WTC11 (cell line): Measurements from ENCODE around the gene NEURL1B. TPM values are rescaled to one million over a fixed set of nuclear protein-coding genes. Genes with fewer than 3 reads are reported as not detected.

ENCODE experiments used
- ATAC-seq: fragments of 200-7000 bp; cut with Tn5 transposase; 2 replicates; pipeline ENCODE4 v1.10.0; 2021; ENCODE audit warnings: mild to moderate bottlenecking, moderate library complexity
- CTCF ChIA-PET: fragments of 300-600 bp; sonication (Branson Sonifier 250); formaldehyde crosslinking; loops from one replicate; lab custom pipeline; 2021; ENCODE audit warnings: antibody characterized with exemption; lab: Charles Lee
- POLR2A ChIA-PET: fragments of 350-600 bp; sonication (Branson Sonifier 250); formaldehyde crosslinking; loops from one replicate; lab custom pipeline; 2021; ENCODE audit warnings: antibody characterized with exemption; lab: Charles Lee
- DNase-seq: peaks from one replicate; pipeline ENCODE4 v3.0.0; 2021; ENCODE audit warnings: low spot score
- H3K27ac Mint-ChIP-seq: 2 replicates; pipeline ENCODE4 v1.8.0; 2021; ENCODE audit warnings: mixed read lengths
- H3K27me3 Mint-ChIP-seq: 2 replicates; pipeline ENCODE4 v1.8.0; 2021; ENCODE audit warnings: low read depth, mild to moderate bottlenecking, moderate library complexity, mixed read lengths
- H3K36me3 Mint-ChIP-seq: 2 replicates; pipeline ENCODE4 v1.8.0; 2021; ENCODE audit warnings: mixed read lengths
- H3K4me1 Mint-ChIP-seq: 2 replicates; pipeline ENCODE4 v1.8.0; 2022; ENCODE audit warnings: mixed read lengths
- H3K4me3 Mint-ChIP-seq: 2 replicates; pipeline ENCODE4 v1.8.0; 2021; ENCODE audit warnings: mild to moderate bottlenecking, moderate library complexity, mixed read lengths
- H3K9me3 Mint-ChIP-seq: 2 replicates; pipeline ENCODE4 v1.8.0; 2021; ENCODE audit warnings: mixed read lengths
- CREM ChIP-seq: sonication (generic); formaldehyde crosslinking; IDR thresholded peaks from 2 replicates; pipeline ENCODE4 v1.8.1; 2022; ENCODE audit warnings: mild to moderate bottlenecking, missing genetic modification reagents, moderate library complexity
- MYBL2 ChIP-seq: sonication (generic); formaldehyde crosslinking; IDR thresholded peaks from 2 replicates; pipeline ENCODE4 v1.8.1; 2023; ENCODE audit warnings: mild to moderate bottlenecking, moderate library complexity, missing genetic modification reagents
- NFATC4 ChIP-seq: fragments of 250-450 bp; sonication (Bioruptor Pico); IDR thresholded peaks from 2 replicates; pipeline ENCODE4 v1.9.0; 2021; ENCODE audit warnings: mild to moderate bottlenecking
- SMAD4 ChIP-seq: sonication (generic); formaldehyde crosslinking; IDR thresholded peaks from 2 replicates; pipeline ENCODE4 v1.8.0; 2022; ENCODE audit warnings: mild to moderate bottlenecking, missing genetic modification reagents
- TEAD1 ChIP-seq: sonication (generic); formaldehyde crosslinking; IDR thresholded peaks from 2 replicates; pipeline ENCODE4 v1.8.0; 2022; ENCODE audit warnings: mild to moderate bottlenecking, missing genetic modification reagents
- TEAD4 ChIP-seq: sonication (generic); formaldehyde crosslinking; IDR thresholded peaks from 2 replicates; pipeline ENCODE4 v1.8.0; 2022; ENCODE audit warnings: mild to moderate bottlenecking, missing genetic modification reagents
- ZNF416 ChIP-seq: fragments of 250-450 bp; sonication (Bioruptor Pico); IDR thresholded peaks from 2 replicates; pipeline ENCODE4 v1.9.0; 2021; ENCODE audit warnings: mild to moderate bottlenecking, inconsistent platforms
- ZNF423 ChIP-seq: fragments of 250-450 bp; sonication (Bioruptor Pico); IDR thresholded peaks from 2 replicates; pipeline ENCODE4 v2.1.2; 2022; ENCODE audit warnings: mild to moderate bottlenecking, moderate library complexity
- total RNA-seq: library from RNA; stranded (reverse); gene quantifications from 3 replicates; pipeline ENCODE4 v1.2.3, GENCODE V29; 2021
- TF ChIP-seq, protein P1 (sequence below): sonication (generic); formaldehyde crosslinking; IDR thresholded peaks from 2 replicates; pipeline ENCODE4 v1.8.1; 2023; ENCODE audit warnings: mild to moderate bottlenecking, missing genetic modification reagents, borderline replicate concordance
- TF ChIP-seq, protein P2 (sequence below): sonication (generic); formaldehyde crosslinking; IDR thresholded peaks from 2 replicates; pipeline ENCODE4 v1.8.1; 2022; ENCODE audit warnings: missing genetic modification reagents, borderline replicate concordance
- TF ChIP-seq, protein P3 (sequence below): sonication (generic); formaldehyde crosslinking; conservative IDR thresholded peaks from 2 replicates; pipeline ENCODE4 v1.8.1; 2023; ENCODE audit warnings: mild to moderate bottlenecking, low read depth, missing genetic modification reagents, moderate library complexity
- TF ChIP-seq, protein P4 (sequence below): fragments of 250-450 bp; sonication (Bioruptor Pico); IDR thresholded peaks from 2 replicates; pipeline ENCODE4 v1.8.0; 2021; ENCODE audit warnings: mild to moderate bottlenecking
- TF ChIP-seq, protein P5 (sequence below): sonication (generic); formaldehyde crosslinking; IDR thresholded peaks from 2 replicates; pipeline ENCODE4 v1.8.0; 2022; ENCODE audit warnings: missing genetic modification reagents
- TF ChIP-seq, protein P6 (sequence below): sonication (generic); formaldehyde crosslinking; IDR thresholded peaks from 2 replicates; pipeline ENCODE4 v1.8.1; 2022; ENCODE audit warnings: low read depth, missing genetic modification reagents, borderline replicate concordance
- TF ChIP-seq, protein P7 (sequence below): fragments of 250-450 bp; sonication (Bioruptor Pico); IDR thresholded peaks from 2 replicates; pipeline ENCODE4 v2.1.2; 2022; ENCODE audit warnings: mild to moderate bottlenecking, moderate library complexity

The NEURL1B gene
- total RNA-seq, 1 experiment from 2014 or later = 9.8 TPM

DNA sequence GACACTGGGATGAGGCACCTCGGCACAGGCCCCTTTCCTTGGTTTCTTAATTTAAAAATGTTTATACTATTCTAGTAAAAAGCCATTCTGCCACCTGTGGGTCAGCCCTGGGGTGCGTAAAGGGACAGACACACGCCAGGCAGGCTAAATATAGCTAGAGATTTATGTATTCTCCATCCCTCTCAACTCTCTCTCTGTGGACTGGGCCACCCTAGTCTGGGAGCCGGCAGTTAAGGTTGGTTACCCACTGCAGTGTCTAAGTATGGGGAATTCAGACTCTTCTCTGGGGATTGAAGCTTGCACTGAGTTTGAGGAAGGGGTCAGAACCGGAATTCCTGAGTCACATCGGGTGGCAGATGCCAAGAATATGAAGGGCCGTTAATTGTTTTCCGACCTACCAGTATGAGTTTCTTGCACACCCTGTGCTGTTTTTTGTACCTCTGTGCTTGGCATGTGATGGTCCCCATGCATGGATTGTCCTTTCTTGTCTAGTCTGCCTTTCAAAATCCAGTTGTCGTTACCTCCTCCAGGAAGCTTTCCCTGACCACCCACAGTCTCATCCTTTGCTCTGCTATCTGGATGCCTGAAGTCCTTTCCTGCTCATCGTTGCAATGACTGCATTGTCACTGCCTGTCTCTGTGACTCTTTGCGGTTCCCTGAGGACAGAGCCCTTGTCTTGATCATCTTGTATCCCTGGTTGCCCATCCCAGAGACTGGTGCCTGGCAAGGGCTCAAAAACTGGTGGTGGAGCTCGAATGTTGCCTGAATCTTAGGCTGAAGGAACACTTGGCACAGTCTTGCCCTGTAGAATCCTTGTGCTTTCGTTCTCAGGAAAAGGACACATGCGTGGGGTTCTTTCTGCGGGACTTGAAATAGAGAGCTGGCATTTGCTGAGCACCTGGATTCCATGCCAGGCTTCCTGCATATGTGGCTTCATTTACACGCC, 2.1 kb downstream of the NEURL1B start:
- TF ChIP-seq, protein P1, sequence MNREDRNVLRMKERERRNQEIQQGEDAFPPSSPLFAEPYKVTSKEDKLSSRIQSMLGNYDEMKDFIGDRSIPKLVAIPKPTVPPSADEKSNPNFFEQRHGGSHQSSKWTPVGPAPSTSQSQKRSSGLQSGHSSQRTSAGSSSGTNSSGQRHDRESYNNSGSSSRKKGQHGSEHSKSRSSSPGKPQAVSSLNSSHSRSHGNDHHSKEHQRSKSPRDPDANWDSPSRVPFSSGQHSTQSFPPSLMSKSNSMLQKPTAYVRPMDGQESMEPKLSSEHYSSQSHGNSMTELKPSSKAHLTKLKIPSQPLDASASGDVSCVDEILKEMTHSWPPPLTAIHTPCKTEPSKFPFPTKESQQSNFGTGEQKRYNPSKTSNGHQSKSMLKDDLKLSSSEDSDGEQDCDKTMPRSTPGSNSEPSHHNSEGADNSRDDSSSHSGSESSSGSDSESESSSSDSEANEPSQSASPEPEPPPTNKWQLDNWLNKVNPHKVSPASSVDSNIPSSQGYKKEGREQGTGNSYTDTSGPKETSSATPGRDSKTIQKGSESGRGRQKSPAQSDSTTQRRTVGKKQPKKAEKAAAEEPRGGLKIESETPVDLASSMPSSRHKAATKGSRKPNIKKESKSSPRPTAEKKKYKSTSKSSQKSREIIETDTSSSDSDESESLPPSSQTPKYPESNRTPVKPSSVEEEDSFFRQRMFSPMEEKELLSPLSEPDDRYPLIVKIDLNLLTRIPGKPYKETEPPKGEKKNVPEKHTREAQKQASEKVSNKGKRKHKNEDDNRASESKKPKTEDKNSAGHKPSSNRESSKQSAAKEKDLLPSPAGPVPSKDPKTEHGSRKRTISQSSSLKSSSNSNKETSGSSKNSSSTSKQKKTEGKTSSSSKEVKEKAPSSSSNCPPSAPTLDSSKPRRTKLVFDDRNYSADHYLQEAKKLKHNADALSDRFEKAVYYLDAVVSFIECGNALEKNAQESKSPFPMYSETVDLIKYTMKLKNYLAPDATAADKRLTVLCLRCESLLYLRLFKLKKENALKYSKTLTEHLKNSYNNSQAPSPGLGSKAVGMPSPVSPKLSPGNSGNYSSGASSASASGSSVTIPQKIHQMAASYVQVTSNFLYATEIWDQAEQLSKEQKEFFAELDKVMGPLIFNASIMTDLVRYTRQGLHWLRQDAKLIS (CRISPR knock-in tag) = no peak
- no peak for TF ChIP-seq ZNF416 (CRISPR knock-in tag)
- no peak for TF ChIP-seq MYBL2 (CRISPR knock-in tag)
- TF ChIP-seq SMAD4 (CRISPR knock-in tag) = no peak
- no peak for TF ChIP-seq ZNF423 (CRISPR knock-in tag)
- TF ChIP-seq CREM (CRISPR knock-in tag) = no peak
- no peaks in the 10 kb centered on the region for H3K9me3 Mint-ChIP-seq
- DNase-seq (no peak), ATAC-seq (no peak)
- no peaks in the 10 kb centered on the region for H3K36me3 Mint-ChIP-seq
- H3K27ac Mint-ChIP-seq = no peak overlapping the region
- H3K4me3 Mint-ChIP-seq = peak overlapping the region; percentile 5; the same call in 1 of the 2 replicates
- peaks cover 39% of the 10 kb centered on the region for H3K27me3 Mint-ChIP-seq
- ChIA-PET CTCF (interaction anchor here (0.7 to 3.2 kb wide), 10 partner anchors 21 to 192 kb away, joined by 3 to 12 read pairs (median 6); no protein-coding TSS in a partner anchor), POLR2A (no interaction called here)
- H3K4me1 Mint-ChIP-seq = peaks cover 74% of the 10 kb centered on the region

DNA sequence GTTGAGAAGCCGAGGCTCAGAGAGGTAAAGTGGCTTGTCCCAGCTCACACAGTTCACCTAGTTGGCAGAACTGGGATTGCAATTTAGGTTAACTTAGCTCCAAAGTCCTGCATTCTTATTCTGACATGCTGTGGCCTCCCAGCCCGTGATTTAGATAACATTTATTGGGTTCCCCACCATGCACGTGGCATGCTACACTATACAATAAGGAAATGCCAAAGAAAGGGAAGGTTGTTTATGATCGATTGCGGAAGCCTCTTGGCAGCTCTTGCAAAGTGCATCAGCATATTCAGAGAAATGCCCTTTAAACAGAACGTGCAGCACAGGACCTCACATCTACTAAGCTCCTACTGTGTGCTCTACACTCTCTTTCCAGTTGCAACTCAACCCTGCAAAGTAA, 3.2 kb downstream of the NEURL1B start:
- ChIA-PET CTCF (interaction anchor here (0.9 to 3.2 kb wide), 7 partner anchors 22 to 295 kb away, joined by 3 to 12 read pairs (median 7); no protein-coding TSS in a partner anchor), POLR2A (no interaction called here)
- ATAC-seq = no peak
- Mint-ChIP-seq H3K27me3 (peaks cover 33% of the 10 kb centered on the region), H3K9me3 (no peaks in the 10 kb centered on the region), H3K27ac (no peak overlapping the region), H3K4me1 (peaks cover 65% of the 10 kb centered on the region), H3K36me3 (no peaks in the 10 kb centered on the region), H3K4me3 (no peak overlapping the region)
- DNase-seq = no peak
- no peak for TF ChIP-seq TEAD1
- TF ChIP-seq, protein P2, sequence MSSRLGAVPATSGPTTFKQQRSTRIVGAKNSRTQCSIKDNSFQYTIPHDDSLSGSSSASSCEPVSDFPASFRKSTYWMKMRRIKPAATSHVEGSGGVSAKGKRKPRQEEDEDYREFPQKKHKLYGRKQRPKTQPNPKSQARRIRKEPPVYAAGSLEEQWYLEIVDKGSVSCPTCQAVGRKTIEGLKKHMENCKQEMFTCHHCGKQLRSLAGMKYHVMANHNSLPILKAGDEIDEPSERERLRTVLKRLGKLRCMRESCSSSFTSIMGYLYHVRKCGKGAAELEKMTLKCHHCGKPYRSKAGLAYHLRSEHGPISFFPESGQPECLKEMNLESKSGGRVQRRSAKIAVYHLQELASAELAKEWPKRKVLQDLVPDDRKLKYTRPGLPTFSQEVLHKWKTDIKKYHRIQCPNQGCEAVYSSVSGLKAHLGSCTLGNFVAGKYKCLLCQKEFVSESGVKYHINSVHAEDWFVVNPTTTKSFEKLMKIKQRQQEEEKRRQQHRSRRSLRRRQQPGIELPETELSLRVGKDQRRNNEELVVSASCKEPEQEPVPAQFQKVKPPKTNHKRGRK (CRISPR knock-in tag) = no peak
- TF ChIP-seq, protein P3, sequence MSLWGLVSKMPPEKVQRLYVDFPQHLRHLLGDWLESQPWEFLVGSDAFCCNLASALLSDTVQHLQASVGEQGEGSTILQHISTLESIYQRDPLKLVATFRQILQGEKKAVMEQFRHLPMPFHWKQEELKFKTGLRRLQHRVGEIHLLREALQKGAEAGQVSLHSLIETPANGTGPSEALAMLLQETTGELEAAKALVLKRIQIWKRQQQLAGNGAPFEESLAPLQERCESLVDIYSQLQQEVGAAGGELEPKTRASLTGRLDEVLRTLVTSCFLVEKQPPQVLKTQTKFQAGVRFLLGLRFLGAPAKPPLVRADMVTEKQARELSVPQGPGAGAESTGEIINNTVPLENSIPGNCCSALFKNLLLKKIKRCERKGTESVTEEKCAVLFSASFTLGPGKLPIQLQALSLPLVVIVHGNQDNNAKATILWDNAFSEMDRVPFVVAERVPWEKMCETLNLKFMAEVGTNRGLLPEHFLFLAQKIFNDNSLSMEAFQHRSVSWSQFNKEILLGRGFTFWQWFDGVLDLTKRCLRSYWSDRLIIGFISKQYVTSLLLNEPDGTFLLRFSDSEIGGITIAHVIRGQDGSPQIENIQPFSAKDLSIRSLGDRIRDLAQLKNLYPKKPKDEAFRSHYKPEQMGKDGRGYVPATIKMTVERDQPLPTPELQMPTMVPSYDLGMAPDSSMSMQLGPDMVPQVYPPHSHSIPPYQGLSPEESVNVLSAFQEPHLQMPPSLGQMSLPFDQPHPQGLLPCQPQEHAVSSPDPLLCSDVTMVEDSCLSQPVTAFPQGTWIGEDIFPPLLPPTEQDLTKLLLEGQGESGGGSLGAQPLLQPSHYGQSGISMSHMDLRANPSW (CRISPR knock-in tag) = no peak
- TF ChIP-seq, protein P4, sequence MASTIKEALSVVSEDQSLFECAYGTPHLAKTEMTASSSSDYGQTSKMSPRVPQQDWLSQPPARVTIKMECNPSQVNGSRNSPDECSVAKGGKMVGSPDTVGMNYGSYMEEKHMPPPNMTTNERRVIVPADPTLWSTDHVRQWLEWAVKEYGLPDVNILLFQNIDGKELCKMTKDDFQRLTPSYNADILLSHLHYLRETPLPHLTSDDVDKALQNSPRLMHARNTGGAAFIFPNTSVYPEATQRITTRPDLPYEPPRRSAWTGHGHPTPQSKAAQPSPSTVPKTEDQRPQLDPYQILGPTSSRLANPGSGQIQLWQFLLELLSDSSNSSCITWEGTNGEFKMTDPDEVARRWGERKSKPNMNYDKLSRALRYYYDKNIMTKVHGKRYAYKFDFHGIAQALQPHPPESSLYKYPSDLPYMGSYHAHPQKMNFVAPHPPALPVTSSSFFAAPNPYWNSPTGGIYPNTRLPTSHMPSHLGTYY (CRISPR knock-in tag) = no peak
- TF ChIP-seq MYBL2 (CRISPR knock-in tag) = no peak
- TF ChIP-seq, protein P5, sequence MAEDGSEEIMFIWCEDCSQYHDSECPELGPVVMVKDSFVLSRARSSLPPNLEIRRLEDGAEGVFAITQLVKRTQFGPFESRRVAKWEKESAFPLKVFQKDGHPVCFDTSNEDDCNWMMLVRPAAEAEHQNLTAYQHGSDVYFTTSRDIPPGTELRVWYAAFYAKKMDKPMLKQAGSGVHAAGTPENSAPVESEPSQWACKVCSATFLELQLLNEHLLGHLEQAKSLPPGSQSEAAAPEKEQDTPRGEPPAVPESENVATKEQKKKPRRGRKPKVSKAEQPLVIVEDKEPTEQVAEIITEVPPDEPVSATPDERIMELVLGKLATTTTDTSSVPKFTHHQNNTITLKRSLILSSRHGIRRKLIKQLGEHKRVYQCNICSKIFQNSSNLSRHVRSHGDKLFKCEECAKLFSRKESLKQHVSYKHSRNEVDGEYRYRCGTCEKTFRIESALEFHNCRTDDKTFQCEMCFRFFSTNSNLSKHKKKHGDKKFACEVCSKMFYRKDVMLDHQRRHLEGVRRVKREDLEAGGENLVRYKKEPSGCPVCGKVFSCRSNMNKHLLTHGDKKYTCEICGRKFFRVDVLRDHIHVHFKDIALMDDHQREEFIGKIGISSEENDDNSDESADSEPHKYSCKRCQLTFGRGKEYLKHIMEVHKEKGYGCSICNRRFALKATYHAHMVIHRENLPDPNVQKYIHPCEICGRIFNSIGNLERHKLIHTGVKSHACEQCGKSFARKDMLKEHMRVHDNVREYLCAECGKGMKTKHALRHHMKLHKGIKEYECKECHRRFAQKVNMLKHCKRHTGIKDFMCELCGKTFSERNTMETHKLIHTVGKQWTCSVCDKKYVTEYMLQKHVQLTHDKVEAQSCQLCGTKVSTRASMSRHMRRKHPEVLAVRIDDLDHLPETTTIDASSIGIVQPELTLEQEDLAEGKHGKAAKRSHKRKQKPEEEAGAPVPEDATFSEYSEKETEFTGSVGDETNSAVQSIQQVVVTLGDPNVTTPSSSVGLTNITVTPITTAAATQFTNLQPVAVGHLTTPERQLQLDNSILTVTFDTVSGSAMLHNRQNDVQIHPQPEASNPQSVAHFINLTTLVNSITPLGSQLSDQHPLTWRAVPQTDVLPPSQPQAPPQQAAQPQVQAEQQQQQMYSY (CRISPR knock-in tag) = no peak
- no peak for TF ChIP-seq NFATC4
- TF ChIP-seq, protein P6, sequence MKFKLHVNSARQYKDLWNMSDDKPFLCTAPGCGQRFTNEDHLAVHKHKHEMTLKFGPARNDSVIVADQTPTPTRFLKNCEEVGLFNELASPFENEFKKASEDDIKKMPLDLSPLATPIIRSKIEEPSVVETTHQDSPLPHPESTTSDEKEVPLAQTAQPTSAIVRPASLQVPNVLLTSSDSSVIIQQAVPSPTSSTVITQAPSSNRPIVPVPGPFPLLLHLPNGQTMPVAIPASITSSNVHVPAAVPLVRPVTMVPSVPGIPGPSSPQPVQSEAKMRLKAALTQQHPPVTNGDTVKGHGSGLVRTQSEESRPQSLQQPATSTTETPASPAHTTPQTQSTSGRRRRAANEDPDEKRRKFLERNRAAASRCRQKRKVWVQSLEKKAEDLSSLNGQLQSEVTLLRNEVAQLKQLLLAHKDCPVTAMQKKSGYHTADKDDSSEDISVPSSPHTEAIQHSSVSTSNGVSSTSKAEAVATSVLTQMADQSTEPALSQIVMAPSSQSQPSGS = no peak
- no peak for TF ChIP-seq TEAD4 (CRISPR knock-in tag)
- TF ChIP-seq, protein P7, sequence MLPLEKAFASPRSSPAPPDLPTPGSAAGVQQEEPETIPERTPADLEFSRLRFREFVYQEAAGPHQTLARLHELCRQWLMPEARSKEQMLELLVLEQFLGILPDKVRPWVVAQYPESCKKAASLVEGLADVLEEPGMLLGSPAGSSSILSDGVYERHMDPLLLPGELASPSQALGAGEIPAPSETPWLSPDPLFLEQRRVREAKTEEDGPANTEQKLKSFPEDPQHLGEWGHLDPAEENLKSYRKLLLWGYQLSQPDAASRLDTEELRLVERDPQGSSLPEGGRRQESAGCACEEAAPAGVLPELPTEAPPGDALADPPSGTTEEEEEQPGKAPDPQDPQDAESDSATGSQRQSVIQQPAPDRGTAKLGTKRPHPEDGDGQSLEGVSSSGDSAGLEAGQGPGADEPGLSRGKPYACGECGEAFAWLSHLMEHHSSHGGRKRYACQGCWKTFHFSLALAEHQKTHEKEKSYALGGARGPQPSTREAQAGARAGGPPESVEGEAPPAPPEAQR (CRISPR knock-in tag) = no peak
